Measurements from ENCODE around the gene AGAP1.

- no peak for TF ChIP-seq CTCF (IDR thresholded peaks at IDR 0.05; ENCODE audit: low read depth, low read length, poor library complexity, severe bottlenecking)
- TF ChIP-seq EZH2phosphoT487 (IDR thresholded peaks at IDR 0.05; ENCODE audit: borderline replicate concordance, low read length) = no peak
Measured at GRCh38 chr2:236143811-236144210, 650.0 kb downstream of the AGAP1 start.

Measured in DOHH2 (cell line).